ENCODE results near the gene RAB4B. TPM values are rescaled to one million over a fixed set of nuclear protein-coding genes. Genes with fewer than 3 reads are reported as not detected.
A peak's percentile ranks its signal among the peaks of the same experiment; 100 is the strongest.
"Not testable (repeated sequence)": the region's sequence is repeated elsewhere in the genome, so short reads cannot be mapped to it uniquely, and the experiment has no call there.

Gene RAB4B
- total RNA-seq, 2 experiments from 2014 or later: 52.8 to 54.7 TPM

GRCh38 chr19:40836754-40837429, 58.8 kb downstream of the RAB4B start:
- POLR2A ChIA-PET: no interaction called here

GRCh38 chr19:40838477-40838876, 60.4 kb downstream of the RAB4B start:
- H3K36me3 Mint-ChIP-seq (ENCODE audit: low read depth); POLR2A ChIA-PET; H3K9me3 Mint-ChIP-seq; CTCF ChIA-PET; H3K4me3 Mint-ChIP-seq; H3K27ac Mint-ChIP-seq; DNase-seq; H3K4me1 Mint-ChIP-seq: not testable (repeated sequence)
- H3K27me3 Mint-ChIP-seq: peaks cover 24% of the 10 kb centered on the region

More at GRCh38 chr19:40836754-40837429, 58.8 kb downstream of the RAB4B start:
- Mint-ChIP-seq H3K36me3 (ENCODE audit: low read depth) (no peaks in the 10 kb centered on the region), H3K9me3 (no peaks in the 10 kb centered on the region), H3K27me3 (peaks cover 24% of the 10 kb centered on the region), H3K4me3 (no peak overlapping the region), H3K4me1 (peaks cover 18% of the 10 kb centered on the region), H3K27ac (no peak overlapping the region)
- no peak for DNase-seq
- CTCF ChIA-PET: no interaction called here

DNA sequence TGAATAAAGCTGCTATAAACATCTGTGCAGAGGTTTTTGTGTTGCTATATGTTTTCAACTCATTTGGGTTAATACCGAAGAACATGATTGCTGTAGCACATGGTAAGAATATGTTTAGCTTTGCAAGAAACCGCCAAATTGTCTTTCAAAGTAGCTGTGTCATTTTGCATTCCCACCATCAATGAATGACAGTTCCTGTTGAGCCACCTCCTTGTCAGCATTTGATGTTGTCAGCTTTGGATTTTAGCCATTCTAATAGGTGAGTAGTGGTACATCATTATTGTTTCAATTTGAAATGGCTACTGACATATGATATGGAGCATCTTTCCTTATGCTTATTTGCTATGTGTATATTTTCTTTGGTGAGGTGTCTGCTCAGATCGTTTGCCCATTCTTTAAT, 64.0 kb downstream of the RAB4B start:
- Mint-ChIP-seq H3K36me3 (ENCODE audit: low read depth) (peaks cover 10% of the 10 kb centered on the region), H3K4me1 (peaks cover 20% of the 10 kb centered on the region), H3K27me3 (peaks cover 28% of the 10 kb centered on the region)
- POLR2A ChIA-PET, H3K4me3 Mint-ChIP-seq, H3K9me3 Mint-ChIP-seq, H3K27ac Mint-ChIP-seq, CTCF ChIA-PET, DNase-seq: not testable (repeated sequence)

DNA sequence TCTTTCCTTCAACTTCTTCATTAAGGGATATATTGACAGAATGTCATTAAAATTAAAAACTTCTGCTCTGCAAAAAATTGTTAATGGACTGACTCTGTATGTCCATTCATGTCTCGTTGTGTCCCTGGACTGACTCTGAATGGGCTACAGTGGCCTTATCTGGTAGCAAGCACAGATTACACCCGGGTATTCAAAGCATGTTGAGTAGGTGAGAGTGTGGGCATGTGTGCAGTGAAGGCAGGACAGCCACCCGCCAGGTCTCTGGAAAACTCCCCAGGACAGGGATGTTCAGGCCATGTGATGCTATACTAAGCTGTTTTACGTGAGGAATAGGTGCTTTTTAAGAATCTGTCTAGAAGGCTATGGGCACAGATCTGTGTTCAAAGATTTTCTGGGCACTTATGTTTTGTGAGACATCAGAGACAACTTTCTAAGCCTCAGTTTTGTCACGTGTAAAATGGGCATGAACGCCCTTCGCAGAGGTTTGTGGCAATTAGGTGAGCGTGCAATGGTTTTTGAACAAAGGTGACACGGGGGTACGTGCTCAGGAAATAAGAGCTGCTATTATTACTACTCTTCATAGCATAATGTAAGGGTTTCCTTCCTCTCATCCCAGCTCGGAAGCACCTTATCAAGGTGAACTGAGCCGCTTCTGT, 65.1 kb downstream of the RAB4B start:
- Mint-ChIP-seq H3K36me3 (ENCODE audit: low read depth) (peaks cover 11% of the 10 kb centered on the region), H3K4me1 (peaks cover 26% of the 10 kb centered on the region), H3K27ac (peak overlapping the region; percentile 81), H3K27me3 (peaks cover 39% of the 10 kb centered on the region)
- H3K9me3 Mint-ChIP-seq, DNase-seq, H3K4me3 Mint-ChIP-seq, POLR2A ChIA-PET, CTCF ChIA-PET: not testable (repeated sequence)

DNA sequence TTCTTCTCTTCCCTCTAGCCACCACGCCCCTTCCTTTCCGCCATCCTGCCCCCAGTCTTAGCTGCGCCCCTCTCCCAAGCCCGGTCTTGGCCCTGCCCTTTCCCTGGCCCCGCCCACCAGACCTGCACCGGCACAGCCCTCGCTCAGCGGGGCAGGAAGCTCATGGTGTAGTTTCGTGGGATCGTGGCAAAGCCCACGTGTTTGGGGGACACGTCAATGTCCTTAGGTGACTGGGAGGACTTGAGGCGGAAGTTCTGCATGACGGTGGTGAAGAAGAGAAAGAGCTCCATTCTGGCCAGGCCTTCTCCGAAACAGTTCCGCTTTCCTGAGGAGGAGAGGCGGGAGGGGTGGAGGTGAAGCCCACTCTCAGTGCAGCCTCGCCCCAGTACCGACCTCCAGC, 65.6 kb downstream of the RAB4B start:
- Mint-ChIP-seq H3K4me3 (peak overlapping the region; percentile 48), H3K27me3 (peaks cover 45% of the 10 kb centered on the region), H3K4me1 (peaks cover 28% of the 10 kb centered on the region), H3K27ac (peak overlapping the region; percentile 81), H3K36me3 (ENCODE audit: low read depth) (peaks cover 11% of the 10 kb centered on the region)
- H3K9me3 Mint-ChIP-seq, POLR2A ChIA-PET: not testable (repeated sequence)
- CTCF ChIA-PET: interaction anchor here (0.6 kb wide), 1 partner anchor 301 kb away, joined by 5 read pairs; no protein-coding TSS in a partner anchor
- DNase-seq: peak; percentile 74

Other genes starting within 250 kb of the RAB4B start
- gene SHKBP1, start 201.4 kb upstream of the RAB4B start, total RNA-seq: 100 to 1,000 TPM; 147 to 158 TPM
- 10 to 100 TPM; 71.3 to 75.7 TPM for gene LTBP4, start 176.9 kb upstream of the RAB4B start, total RNA-seq
- gene NUMBL, start 87.6 kb upstream of the RAB4B start, total RNA-seq: 1 to 10 TPM; 5.7 to 7.3 TPM
- gene COQ8B, start 61.4 kb upstream of the RAB4B start, total RNA-seq: 10 to 100 TPM; 23.4 to 33.5 TPM
- gene ITPKC, start 61.1 kb upstream of the RAB4B start, total RNA-seq: 1 to 10 TPM; 4.8 TPM
- 10 to 100 TPM; 17.5 to 19.8 TPM for gene ACTMAP, start 27.8 kb upstream of the RAB4B start, total RNA-seq
- 100 to 1,000 TPM; 149 to 182 TPM for gene SNRPA, start 27.0 kb upstream of the RAB4B start, total RNA-seq
- gene MIA, start 2.7 kb upstream of the RAB4B start, total RNA-seq: under 1 TPM in 1 of 2 experiments, not detected in 1; 0.89 TPM
- gene EGLN2, start 20.9 kb downstream of the RAB4B start, total RNA-seq: 100 to 1,000 TPM; 124 to 126 TPM
- not detected for gene CYP2A6, start 72.2 kb downstream of the RAB4B start, total RNA-seq
- gene CYP2A7, start 104.0 kb downstream of the RAB4B start, total RNA-seq: not detected
- gene CYP2B6, start 213.0 kb downstream of the RAB4B start, total RNA-seq: not detected